GM12892 (cell line): Measurements from ENCODE around the gene F2.

Experiments
- POLR2AphosphoS5 ChIP-seq: IDR thresholded peaks from 2 replicates; pipeline ENCODE4 v1.6.1; 2011; ENCODE audit warnings: low read depth, low read length, control low read depth
- TAF1 ChIP-seq: IDR thresholded peaks from 2 replicates; pipeline ENCODE4 v1.6.1; 2011; ENCODE audit warnings: low read depth, mild to moderate bottlenecking, control low read depth, low read length, borderline replicate concordance

GRCh38 chr11:46675288-46675851 is 43.6 kb upstream of the F2 start:
- no peak for TF ChIP-seq TAF1
- TF ChIP-seq POLR2AphosphoS5, result no peak
